GM12878 (cell line): ENCODE measurements around the gene THUMPD2. TPM values are rescaled to one million over a fixed set of nuclear protein-coding genes. Genes with fewer than 3 reads are reported as not detected.

Experiments used
- MEF2A ChIP-seq: IDR thresholded peaks from 2 replicates; pipeline ENCODE4 v1.6.1; 2011; ENCODE audit warnings: low read depth, mild to moderate bottlenecking, low read length, moderate library complexity; ENCODE audit not compliant: insufficient read depth
- SP1 ChIP-seq: IDR thresholded peaks from one replicate; pipeline ENCODE4 v1.6.1; 2011; ENCODE audit warnings: low read depth, low read length
- polyA plus RNA-seq, 11 experiments: library from polyadenylated mRNA; depleted of rRNA in 4 of 11; unstranded in 6 of 11; stranded (reverse) in 5 of 11; fragments of >200 nt; fragmentation: Nextera tagmentation in 4 of 11; fragmentation: Illumina TruSeq in 1 of 11; extraction: Ambion mirVana in 4 of 11; extraction: Trizol in 1 of 11; gene quantifications; 1 replicate in 1 of 11; 2 replicates in 10 of 11; pipeline versions ENCODE4 v1.2.1 to v1.2.3, GENCODE V29; 2011 to 2016; ENCODE audit warnings: inconsistent platforms in 2 of 11, missing spikeins in 2 of 11, low read depth in 1 of 11
- total RNA-seq, 4 experiments: library from RNA; depleted of rRNA in 3 of 4; stranded (reverse); fragments of >200 nt in 3 of 4; fragmentation: Illumina TruSeq in 1 of 4; extraction: Trizol in 1 of 4; gene quantifications; 2 replicates each; pipeline versions ENCODE4 v1.2.1 to v1.2.3, GENCODE V29; 2013 to 2021

Gene THUMPD2
- total and polyA plus RNA-seq, 10 of the 15 experiments (the other 5 are each of a cell fraction or from before 2014, with no cell fraction given), result 6.7 to 19.7 (median 13.8) TPM

- no peak for TF ChIP-seq SP1
- TF ChIP-seq MEF2A, result no peak
Observed at GRCh38 chr2:39686456-39686855, 92.6 kb downstream of the THUMPD2 start (continued).

Other genes with a start within 250 kb of the THUMPD2 start
- gene TMEM178A, start 113.3 kb downstream of the THUMPD2 start, total RNA-seq (2014; rRNA removed), result not detected in 2 replicates
- gene TMEM178A, start 113.3 kb downstream of the THUMPD2 start, total RNA-seq (2014; rRNA removed; fragmentation: Illumina TruSeq; extraction: Trizol), result not detected in 2 replicates
- gene TMEM178A, start 113.3 kb downstream of the THUMPD2 start, total RNA-seq (2021), result not detected in 2 replicates
- gene TMEM178A, start 113.3 kb downstream of the THUMPD2 start, polyA plus RNA-seq (2011; rRNA removed), result not detected in 2 replicates
- not detected in 2 replicates for gene TMEM178A, start 113.3 kb downstream of the THUMPD2 start, polyA plus RNA-seq (2014; fragmentation: Illumina TruSeq; extraction: Trizol)
- gene TMEM178A, start 113.3 kb downstream of the THUMPD2 start, polyA plus RNA-seq (2014; fragmentation: Nextera tagmentation; extraction: Ambion mirVana), result not detected
- not detected in 2 replicates for gene TMEM178A, start 113.3 kb downstream of the THUMPD2 start, polyA plus RNA-seq (2014; rRNA removed)
- gene TMEM178A, start 113.3 kb downstream of the THUMPD2 start, polyA plus RNA-seq (2016; fragmentation: Nextera tagmentation; extraction: Ambion mirVana), result not detected